Measurements from ENCODE around the gene NDUFV2. TPM values are rescaled to one million over a fixed set of nuclear protein-coding genes. Genes with fewer than 3 reads are reported as not detected.
A peak's percentile ranks its signal among the peaks of the same experiment; 100 is the strongest.

NDUFV2 gene
- total and polyA plus RNA-seq, 2 of the 13 experiments (the other 11 are each of a cell fraction or from before 2014, with no cell fraction given) = 216 to 299 TPM

GRCh38 chr18:9094307-9095226, 7.9 kb upstream of the NDUFV2 start (continued):
- peak; percentile 28; the same call in 1 of the 2 replicates for TF ChIP-seq ERF (CRISPR knock-in tag; IDR thresholded peaks at IDR 0.05)
- TF ChIP-seq ZNF552 (CRISPR knock-in tag; IDR thresholded peaks at IDR 0.05; ENCODE audit: borderline replicate concordance) = no peak
- 0 out of 2 replicates have a peak, but pooled peaks have one; percentile 38 for TF ChIP-seq TFAP4 (IDR thresholded peaks at IDR 0.05; ENCODE audit: borderline replicate concordance, low read depth)
- 0 out of 2 replicates have a peak, but pooled peaks have one; percentile 45 for TF ChIP-seq ATF1 (CRISPR knock-in tag; IDR thresholded peaks at IDR 0.05)
- TF ChIP-seq HDAC2 (CRISPR knock-in tag; IDR thresholded peaks at IDR 0.05) = peak; percentile 26; the same call in 1 of the 2 replicates
- peak; percentile 30; the same call in 1 of the 2 replicates for TF ChIP-seq RFX3 (CRISPR knock-in tag; IDR thresholded peaks at IDR 0.05)
- TF ChIP-seq RARA (CRISPR knock-in tag; IDR thresholded peaks at IDR 0.05) = peak; percentile 93
- TF ChIP-seq ZFX (CRISPR knock-in tag; IDR thresholded peaks at IDR 0.05; ENCODE audit: low read depth) = 0 out of 2 replicates have a peak, but pooled peaks have one; percentile 22
- peak; percentile 71; the same call in 1 of the 2 replicates for TF ChIP-seq CHD4 (IDR thresholded peaks at IDR 0.05; ENCODE audit: borderline replicate concordance, low read length)
- no peak for TF ChIP-seq FOXP1 (IDR thresholded peaks at IDR 0.05)
- peak; percentile 77 for TF ChIP-seq FOXP1 (CRISPR knock-in tag; IDR thresholded peaks at IDR 0.05)
- no peak for TF ChIP-seq ZNF138 (CRISPR knock-in tag; IDR thresholded peaks at IDR 0.05; ENCODE audit: low read depth)
- no peak for TF ChIP-seq SP1 (IDR thresholded peaks at IDR 0.05)
- TF ChIP-seq SP1 (CRISPR knock-in tag; IDR thresholded peaks at IDR 0.05) = no peak
- TF ChIP-seq ZNF24 (IDR thresholded peaks at IDR 0.05) = no peak
- TF ChIP-seq HOMEZ (CRISPR knock-in tag; IDR thresholded peaks at IDR 0.05; ENCODE audit: low read depth) = peak; percentile 16; the same call in 1 of the 2 replicates
- TF ChIP-seq ZNF432 (CRISPR knock-in tag; IDR thresholded peaks at IDR 0.05; ENCODE audit: borderline replicate concordance) = no peak
- no peak for TF ChIP-seq IRX3 (CRISPR knock-in tag; IDR thresholded peaks at IDR 0.05; ENCODE audit: borderline replicate concordance, low read depth)
- TF ChIP-seq ZNF781 (CRISPR knock-in tag; IDR thresholded peaks at IDR 0.05; ENCODE audit: borderline replicate concordance, not compliant biosample characterization) = no peak
- no peak for TF ChIP-seq ZNF777 (CRISPR knock-in tag; IDR thresholded peaks at IDR 0.05)
- no peak for TF ChIP-seq CCDC6 (CRISPR knock-in tag; IDR thresholded peaks at IDR 0.05)
- no peak for TF ChIP-seq ZNF282 (IDR thresholded peaks at IDR 0.05; ENCODE audit: partially characterized antibody)
- TF ChIP-seq ZNF362 (CRISPR knock-in tag; IDR thresholded peaks at IDR 0.05; ENCODE audit: borderline replicate concordance) = 0 out of 2 replicates have a peak, but pooled peaks have one; percentile 24
- TF ChIP-seq FOXA3 (CRISPR knock-in tag; IDR thresholded peaks at IDR 0.05) = peak; percentile 90
- no peak for TF ChIP-seq ATM (IDR thresholded peaks at IDR 0.05; ENCODE audit: borderline replicate concordance)
- TF ChIP-seq U2AF1 (optimal IDR thresholded peaks at IDR 0.05; ENCODE audit: low read depth, low read length) = no peak
- TF ChIP-seq JUN (CRISPR knock-in tag; IDR thresholded peaks at IDR 0.05) = 0 out of 2 replicates have a peak, but pooled peaks have one; percentile 34
